GM12878 (cell line): Measurements from ENCODE around the gene MAN2A1. TPM values are rescaled to one million over a fixed set of nuclear protein-coding genes. Genes with fewer than 3 reads are reported as not detected.

Experiments
- ATAC-seq: fragments of 200-7000 bp; cut with Tn5 transposase; 3 replicates; pipeline ENCODE4 v1.9.1; 2020; ENCODE audit warnings: mild to moderate bottlenecking, moderate library complexity
- BruUV-seq: library from RNA; stranded (reverse); fragments of 400-500 nt; replicated peaks from 2 replicates; lab custom pipeline; 2021; lab: Mats Ljungman, UMichigan
- CTCF ChIA-PET: fragments of 300-600 bp; sonication (Branson Sonifier 250); formaldehyde crosslinking; extraction: SDS; loops from one replicate; lab custom pipeline; 2021; ENCODE audit warnings: inconsistent platforms; lab: Yijun Ruan, JAX
- POLR2A ChIA-PET: fragments of 350-600 bp; formaldehyde crosslinking; extraction: SDS; loops from one replicate; lab custom pipeline; 2021; ENCODE audit warnings: inconsistent platforms; lab: Charles Lee
- RAD21 ChIA-PET: fragments of 300-600 bp; sonication (Branson Sonifier 250); formaldehyde crosslinking; loops from one replicate; lab custom pipeline; 2023; ENCODE audit warnings: antibody characterized with exemption; ENCODE audit not compliant: unreplicated experiment; lab: Charles Lee
- SMC1A ChIA-PET: fragments of 300-600 bp; sonication (Branson Sonifier 250); formaldehyde crosslinking; loops from one replicate; lab custom pipeline; 2023; ENCODE audit not compliant: unreplicated experiment, uncharacterized antibody; lab: Charles Lee
- DNase-seq: peaks from one replicate; pipeline ENCODE4 v3.0.0-alpha.2; 2011; ENCODE audit warnings: low read depth, low spot score
- FAIRE-seq: peaks from 3 replicates; lab custom pipeline; 2011; peaks lifted over from hg19 to GRCh38; lab: Jason Lieb, UNC
- H2AFZ ChIP-seq: 2 replicates; pipeline ENCODE4 v1.6.0; 2011; ENCODE audit warnings: low read depth, low read length, control low read depth; ENCODE audit not compliant: control insufficient read depth
- H3K27ac ChIP-seq: 2 replicates; pipeline ENCODE4 v1.5.1; 2011; ENCODE audit warnings: control low read depth; ENCODE audit not compliant: control insufficient read depth, insufficient read depth
- H3K27me3 ChIP-seq, 2 experiments: replicated peaks in 1 of 2; 2 replicates each; pipeline versions ENCODE4 v1.6.0 to v1.6.1; 2011; ENCODE audit warnings: low read length in 1 of 2; ENCODE audit not compliant: control insufficient read depth in 2 of 2, insufficient read depth in 2 of 2
- H3K36me3 ChIP-seq, 2 experiments: 2 replicates each; pipeline ENCODE4 v1.5.1; 2011; ENCODE audit warnings: low read length in 1 of 2; ENCODE audit not compliant: control insufficient read depth in 2 of 2, insufficient read depth in 2 of 2
- H3K4me1 ChIP-seq: 2 replicates; pipeline ENCODE4 v1.6.1; 2011; ENCODE audit warnings: mild to moderate bottlenecking, low read length, moderate library complexity, mixed read lengths; ENCODE audit not compliant: control insufficient read depth, insufficient read depth
- H3K4me2 ChIP-seq: 2 replicates; pipeline ENCODE4 v1.6.0; 2011; ENCODE audit warnings: control low read depth; ENCODE audit not compliant: control insufficient read depth, insufficient read depth
- H3K4me3 ChIP-seq: fragments of 200-600 bp; sonication (generic); 2 replicates; pipeline ENCODE4 v1.5.1; 2016
- H3K79me2 ChIP-seq: 2 replicates; pipeline ENCODE4 v1.6.0; 2011; ENCODE audit warnings: low read length; ENCODE audit not compliant: control insufficient read depth, insufficient read depth
- H3K9ac ChIP-seq: 2 replicates; pipeline ENCODE4 v1.8.0; 2011; ENCODE audit warnings: low read length, control low read depth, mixed read lengths; ENCODE audit not compliant: control insufficient read depth, insufficient read depth
- H3K9me3 ChIP-seq: replicated peaks from 3 replicates; pipeline ENCODE4 v1.5.1; 2011; ENCODE audit warnings: mild to moderate bottlenecking, low read length; ENCODE audit not compliant: control insufficient read depth, insufficient read depth
- H4K20me1 ChIP-seq: 2 replicates; pipeline ENCODE4 v1.6.0; 2011; ENCODE audit not compliant: control insufficient read depth, insufficient read depth
- CBX5 ChIP-seq: sonication (generic); IDR thresholded peaks from 2 replicates; pipeline ENCODE4 v1.6.1; 2016; ENCODE audit warnings: low read depth, moderate library complexity, mild to moderate bottlenecking, inconsistent platforms
- CHD1 ChIP-seq: IDR thresholded peaks from 2 replicates; pipeline ENCODE4 v1.6.1; 2012; ENCODE audit warnings: low read depth, low read length, improper control_type of control experiment
- IKZF1 ChIP-seq: fragments of 450-650 bp; conservative IDR thresholded peaks from 2 replicates; pipeline ENCODE4 v1.6.1; 2017; ENCODE audit warnings: antibody characterized with exemption, mild to moderate bottlenecking
- IKZF2 ChIP-seq, 2 experiments: fragments of 450-650 bp; IDR thresholded peaks; 2 replicates each; pipeline ENCODE4 v1.6.1; 2017; ENCODE audit warnings: mild to moderate bottlenecking in 2 of 2, moderate library complexity in 2 of 2
- JUNB ChIP-seq: IDR thresholded peaks from 2 replicates; pipeline ENCODE4 v1.6.1; 2016; ENCODE audit warnings: antibody characterized with exemption, mild to moderate bottlenecking
- POLR2AphosphoS5 ChIP-seq: IDR thresholded peaks from 2 replicates; pipeline ENCODE4 v1.6.1; 2011; ENCODE audit warnings: mild to moderate bottlenecking, low read length, inconsistent platforms
- SKIL ChIP-seq: fragments of 450-650 bp; IDR thresholded peaks from 2 replicates; pipeline ENCODE4 v1.6.1; 2017; ENCODE audit warnings: mild to moderate bottlenecking, low read depth, inconsistent platforms; ENCODE audit not compliant: poor library complexity, severe bottlenecking
- SP1 ChIP-seq: IDR thresholded peaks from one replicate; pipeline ENCODE4 v1.6.1; 2011; ENCODE audit warnings: low read depth, low read length
- SRF ChIP-seq, 2 experiments: IDR thresholded peaks; 2 replicates each; pipeline ENCODE4 v1.6.1; 2011; ENCODE audit warnings: low read depth in 2 of 2, low read length in 2 of 2, mild to moderate bottlenecking in 1 of 2, moderate library complexity in 1 of 2
- TCF12 ChIP-seq: IDR thresholded peaks from 2 replicates; pipeline ENCODE4 v1.6.1; 2011; ENCODE audit warnings: low read depth, mild to moderate bottlenecking, low read length
- YY1 ChIP-seq: IDR thresholded peaks from 2 replicates; pipeline ENCODE4 v1.6.1; 2011; ENCODE audit warnings: low read depth, mild to moderate bottlenecking, low read length
- ZBED1 ChIP-seq: IDR thresholded peaks from 2 replicates; pipeline ENCODE4 v1.6.1; 2016; ENCODE audit warnings: borderline replicate concordance
- WGBS: methylation state at CpG from one replicate; pipeline ENCODE4 v1.1.6; 2016; ENCODE audit warnings: low lambda C conversion rate; ENCODE audit not compliant: insufficient replicate concordance, insufficient coverage; ENCODE audit errors: missing lambda C conversion rate; 5-methylcytosine and 5-hydroxymethylcytosine counted together
- in situ Hi-C: fragments of 300-500 bp; cut with MboI; formaldehyde crosslinking; loops from 9 replicates; pipeline ENCODE4 v1.14.3; 2018; ENCODE audit warnings: mixed read lengths
- intact Hi-C: fragments of 100-400 bp; cut with micrococcal nuclease; formaldehyde crosslinking; loops from one replicate; pipeline ENCODE4 v1.14.2; 2022; ENCODE audit not compliant: unreplicated experiment
- polyA plus RNA-seq, 11 experiments: library from polyadenylated mRNA; depleted of rRNA in 4 of 11; unstranded in 6 of 11; stranded (reverse) in 5 of 11; fragments of >200 nt; fragmentation: Nextera tagmentation in 4 of 11; fragmentation: Illumina TruSeq in 1 of 11; extraction: Ambion mirVana in 4 of 11; extraction: Trizol in 1 of 11; gene quantifications; 1 replicate in 1 of 11; 2 replicates in 10 of 11; pipeline versions ENCODE4 v1.2.1 to v1.2.3, GENCODE V29; 2011 to 2016; ENCODE audit warnings: inconsistent platforms in 2 of 11, missing spikeins in 2 of 11, low read depth in 1 of 11
- total RNA-seq, 4 experiments: library from RNA; depleted of rRNA in 3 of 4; stranded (reverse); fragments of >200 nt in 3 of 4; fragmentation: Illumina TruSeq in 1 of 4; extraction: Trizol in 1 of 4; gene quantifications; 2 replicates each; pipeline versions ENCODE4 v1.2.1 to v1.2.3, GENCODE V29; 2013 to 2021
- TF ChIP-seq, protein P1 (sequence below): fragments of 450-650 bp; IDR thresholded peaks from 2 replicates; pipeline ENCODE4 v1.6.1; 2017; ENCODE audit warnings: mild to moderate bottlenecking

MAN2A1 gene
- total and polyA plus RNA-seq, 10 of the 15 experiments (the other 5 are each of a cell fraction or from before 2014, with no cell fraction given) = 4.2 to 27.9 (median 10.5) TPM

DNA sequence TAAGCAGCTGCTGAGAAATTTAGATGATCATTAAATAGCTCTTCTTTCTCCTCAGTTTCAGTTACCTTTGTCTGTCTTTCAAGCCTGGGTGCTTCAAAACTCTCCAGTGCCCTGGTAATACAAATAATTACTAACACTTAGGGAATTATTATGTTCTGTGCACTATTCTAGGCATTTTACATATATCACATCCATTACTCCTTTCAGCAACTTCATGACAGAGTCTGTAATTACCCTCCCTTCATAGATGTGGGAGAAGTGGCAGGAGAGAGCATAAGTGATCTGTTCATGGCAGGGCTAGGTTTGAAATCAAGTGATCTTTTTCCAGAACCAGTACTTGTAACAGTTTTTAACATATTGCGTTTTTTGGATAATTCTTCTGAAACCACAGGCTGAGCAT lies 32.0 kb downstream of the MAN2A1 start:
- 93% methylated on average over 1 of the region's 1 CpG for whole genome bisulfite sequencing
- no peaks in the 10 kb centered on the region for H3K9me3 ChIP-seq
- no peak overlapping the region for H3K4me3 ChIP-seq
- peaks cover 0 to 1% of the 10 kb centered on the region in 2 experiments; a peak in 1 of 4 replicates for H3K36me3 ChIP-seq
- no peaks in the 10 kb centered on the region for H3K79me2 ChIP-seq
- in situ Hi-C loops (no loop called here), intact Hi-C loops (no loop called here)
- ChIA-PET CTCF (interaction anchor here (1.0 kb wide), 1 partner anchor 29 kb away, joined by 3 read pairs; no protein-coding TSS in a partner anchor), SMC1A (interaction anchor here (0.6 to 0.8 kb wide), 2 partner anchors 50 to 334 kb away, joined by 3 read pairs; no protein-coding TSS in a partner anchor), RAD21 (interaction anchor here (1.0 kb wide), 1 partner anchor 29 kb away, joined by 5 read pairs; no protein-coding TSS in a partner anchor), POLR2A (no interaction called here)
- H2AFZ ChIP-seq = no peak overlapping the region
- H3K4me1 ChIP-seq = no peaks in the 10 kb centered on the region
- H3K27me3 ChIP-seq = no peaks in the 10 kb centered on the region
- no peak overlapping the region for H3K9ac ChIP-seq
- TF ChIP-seq, protein P1, sequence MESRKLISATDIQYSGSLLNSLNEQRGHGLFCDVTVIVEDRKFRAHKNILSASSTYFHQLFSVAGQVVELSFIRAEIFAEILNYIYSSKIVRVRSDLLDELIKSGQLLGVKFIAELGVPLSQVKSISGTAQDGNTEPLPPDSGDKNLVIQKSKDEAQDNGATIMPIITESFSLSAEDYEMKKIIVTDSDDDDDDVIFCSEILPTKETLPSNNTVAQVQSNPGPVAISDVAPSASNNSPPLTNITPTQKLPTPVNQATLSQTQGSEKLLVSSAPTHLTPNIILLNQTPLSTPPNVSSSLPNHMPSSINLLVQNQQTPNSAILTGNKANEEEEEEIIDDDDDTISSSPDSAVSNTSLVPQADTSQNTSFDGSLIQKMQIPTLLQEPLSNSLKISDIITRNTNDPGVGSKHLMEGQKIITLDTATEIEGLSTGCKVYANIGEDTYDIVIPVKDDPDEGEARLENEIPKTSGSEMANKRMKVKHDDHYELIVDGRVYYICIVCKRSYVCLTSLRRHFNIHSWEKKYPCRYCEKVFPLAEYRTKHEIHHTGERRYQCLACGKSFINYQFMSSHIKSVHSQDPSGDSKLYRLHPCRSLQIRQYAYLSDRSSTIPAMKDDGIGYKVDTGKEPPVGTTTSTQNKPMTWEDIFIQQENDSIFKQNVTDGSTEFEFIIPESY = no peak
- no peak for TF ChIP-seq SP1
- H4K20me1 ChIP-seq = no peaks in the 10 kb centered on the region
- no peak overlapping the region for H3K27ac ChIP-seq
- BruUV-seq = no TSS peak
- no peak for DNase-seq
- no peak overlapping the region for H3K4me2 ChIP-seq
- no peak for ATAC-seq
- FAIRE-seq = no peak

GRCh38 chr5:109723606-109724005 lies 33.9 kb downstream of the MAN2A1 start:
- TF ChIP-seq POLR2AphosphoS5 (no peak), SRF (IDR thresholded peaks at IDR 0.05; ENCODE audit: low read depth in 2 of 2, low read length in 2 of 2) (no peak), SKIL (no peak), CHD1 (no peak), CBX5 (no peak), YY1 (no peak), IKZF1 (no peak), SP1 (no peak), ZBED1 (no peak), JUNB (no peak), IKZF2 (IDR thresholded peaks at IDR 0.05) (no peak), TCF12 (no peak)
- in situ Hi-C loops = no loop called here
- H3K9me3 ChIP-seq = no peaks in the 10 kb centered on the region
- no peak for DNase-seq
- SMC1A ChIA-PET = interaction anchor here (0.9 kb wide), 1 partner anchor 22 kb away, joined by 3 read pairs; no protein-coding TSS in a partner anchor
- intact Hi-C loops = no loop called here
- FAIRE-seq = no peak
- no peak overlapping the region for H3K4me3 ChIP-seq
- CTCF ChIA-PET = interaction anchor here (0.7 kb wide), 1 partner anchor 28 kb away, joined by 3 read pairs; no protein-coding TSS in a partner anchor
- no TSS peak for BruUV-seq
- no peak overlapping the region for H2AFZ ChIP-seq
- H3K27me3 ChIP-seq = no peaks in the 10 kb centered on the region
- H3K36me3 ChIP-seq = no peaks in the 10 kb centered on the region
- POLR2A ChIA-PET = no interaction called here
- H3K9ac ChIP-seq = no peak overlapping the region
- no peak overlapping the region for H3K4me2 ChIP-seq
- H3K79me2 ChIP-seq = no peaks in the 10 kb centered on the region
- H4K20me1 ChIP-seq = no peaks in the 10 kb centered on the region
- no peak overlapping the region for H3K27ac ChIP-seq
- no peaks in the 10 kb centered on the region for H3K4me1 ChIP-seq
- RAD21 ChIA-PET = no interaction called here
- ATAC-seq = no peak
